Stomach smooth muscle (tissue), 2 donors: ENCODE measurements around the gene SSH2.
A peak's percentile ranks its signal among the peaks of the same experiment; 100 is the strongest.

Experiments used
- H3K27ac ChIP-seq: one replicate; pipeline ENCODE4 v1.7.0; 2013; ENCODE audit warnings: mild to moderate bottlenecking, low read length, inconsistent platforms
- H3K27me3 ChIP-seq, 2 donors: one replicate each; pipeline ENCODE4 v1.7.0; 2013; ENCODE audit warnings: low read length in 2 of 2; ENCODE audit not compliant: insufficient read depth in 2 of 2, control insufficient read depth in 1 of 2
- H3K36me3 ChIP-seq, 2 donors: one replicate each; pipeline ENCODE4 v1.7.0; 2013; ENCODE audit warnings: low read length in 2 of 2; ENCODE audit not compliant: control insufficient read depth in 2 of 2, insufficient read depth in 2 of 2
- H3K4me1 ChIP-seq: one replicate; pipeline ENCODE4 v1.7.0; 2013; ENCODE audit warnings: low read length; ENCODE audit not compliant: control insufficient read depth, insufficient read depth
- H3K4me3 ChIP-seq, 2 donors: one replicate each; pipeline ENCODE4 v1.7.0; 2013; ENCODE audit warnings: low read length in 2 of 2
- H3K9ac ChIP-seq, 2 donors: one replicate each; pipeline ENCODE4 v1.7.0; 2013; ENCODE audit warnings: low read length in 2 of 2, mild to moderate bottlenecking in 1 of 2
- H3K9me3 ChIP-seq, 2 donors: one replicate each; pipeline ENCODE4 v1.7.0; 2013; ENCODE audit warnings: low read length in 2 of 2; ENCODE audit not compliant: control insufficient read depth in 2 of 2
- donor health status: healthy.
- donor health status: Pancreatic carcinoma.

The SSH2 gene

DNA sequence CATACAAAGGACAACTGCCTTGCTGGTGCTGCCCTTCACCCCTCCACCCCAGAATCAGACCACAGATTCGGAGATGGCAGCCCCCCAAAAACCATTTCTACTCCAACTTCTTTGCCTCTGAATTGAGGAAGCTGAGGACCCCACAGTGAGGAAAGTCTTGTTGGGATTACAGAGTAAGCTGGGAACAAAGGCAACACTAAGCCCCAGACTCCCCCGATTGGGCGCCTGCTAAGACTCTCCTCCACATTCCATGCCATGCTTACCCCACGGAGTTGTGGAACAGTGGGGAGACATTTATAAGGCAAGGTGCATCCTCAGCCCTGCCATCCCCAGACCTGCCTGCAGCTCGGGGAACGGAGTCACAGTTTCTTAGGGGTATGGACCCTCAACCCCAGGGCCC is 342.4 kb downstream of the SSH2 start:
- H3K9ac ChIP-seq: peak overlapping the region; percentile 73 to 82
- no peaks in the 10 kb centered on the region for H3K27me3 ChIP-seq
- H3K4me1 ChIP-seq: peaks cover 72% of the 10 kb centered on the region
- peaks cover 0 to 4% of the 10 kb centered on the region in 2 donors for H3K36me3 ChIP-seq
- peak overlapping the region; percentile 64 for H3K27ac ChIP-seq
- H3K9me3 ChIP-seq: no peaks in the 10 kb centered on the region
- H3K4me3 ChIP-seq: peak overlapping the region; percentile 81 to 88

- Histone ChIP-seq H3K9ac (peak overlapping the region in 1 of 2 donors; percentile 31), H3K36me3 (peaks cover 6 to 9% of the 10 kb centered on the region in 2 donors), H3K27me3 (no peaks in the 10 kb centered on the region), H3K4me1 (peaks cover 65% of the 10 kb centered on the region), H3K9me3 (no peaks in the 10 kb centered on the region), H3K4me3 (peak overlapping the region in 1 of 2 donors; percentile 15), H3K27ac (peak overlapping the region; percentile 64)
These were observed 343.2 kb downstream of the SSH2 start for GRCh38 chr17:29586676-29587469.

DNA sequence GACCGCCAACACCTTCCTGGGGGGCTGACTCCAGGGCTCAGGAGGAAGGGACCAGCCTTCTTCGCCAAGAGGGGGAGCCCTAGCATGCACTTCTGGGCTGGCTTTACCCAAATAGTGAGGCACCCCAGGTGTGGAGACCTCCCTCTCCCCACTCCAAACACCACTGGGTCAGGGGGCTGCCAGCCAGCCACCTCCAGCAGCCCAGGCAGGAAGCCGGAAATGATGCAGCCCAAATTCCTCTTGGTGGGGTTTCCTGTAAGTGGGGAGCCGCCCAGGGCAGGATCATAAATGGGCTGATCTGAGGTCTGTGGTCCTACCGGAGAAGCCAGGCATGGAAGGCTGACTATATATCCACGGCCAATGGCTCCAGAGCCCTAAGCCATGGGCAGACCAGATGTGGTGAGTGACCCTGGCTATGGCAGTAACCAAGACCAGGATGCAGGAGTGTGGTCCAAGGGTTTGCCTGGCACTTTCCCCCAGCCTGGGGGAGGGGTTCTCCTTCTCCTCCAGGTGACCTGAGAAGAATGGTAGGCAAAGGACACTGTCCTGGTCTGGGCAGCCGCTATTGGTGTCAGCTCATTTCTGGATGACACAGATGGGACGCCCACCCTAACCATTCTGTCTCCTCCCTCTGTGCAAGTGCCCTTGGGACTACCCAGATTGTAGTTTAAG is 344.8 kb downstream of the SSH2 start:
- Histone ChIP-seq H3K27ac (peak overlapping the region; percentile 18), H3K9ac (peak overlapping the region; percentile 13 to 34), H3K27me3 (no peaks in the 10 kb centered on the region), H3K4me1 (peaks cover 52% of the 10 kb centered on the region), H3K36me3 (peaks cover 7 to 16% of the 10 kb centered on the region in 2 donors), H3K4me3 (peak overlapping the region in 1 of 2 donors; percentile 40), H3K9me3 (no peaks in the 10 kb centered on the region)

DNA sequence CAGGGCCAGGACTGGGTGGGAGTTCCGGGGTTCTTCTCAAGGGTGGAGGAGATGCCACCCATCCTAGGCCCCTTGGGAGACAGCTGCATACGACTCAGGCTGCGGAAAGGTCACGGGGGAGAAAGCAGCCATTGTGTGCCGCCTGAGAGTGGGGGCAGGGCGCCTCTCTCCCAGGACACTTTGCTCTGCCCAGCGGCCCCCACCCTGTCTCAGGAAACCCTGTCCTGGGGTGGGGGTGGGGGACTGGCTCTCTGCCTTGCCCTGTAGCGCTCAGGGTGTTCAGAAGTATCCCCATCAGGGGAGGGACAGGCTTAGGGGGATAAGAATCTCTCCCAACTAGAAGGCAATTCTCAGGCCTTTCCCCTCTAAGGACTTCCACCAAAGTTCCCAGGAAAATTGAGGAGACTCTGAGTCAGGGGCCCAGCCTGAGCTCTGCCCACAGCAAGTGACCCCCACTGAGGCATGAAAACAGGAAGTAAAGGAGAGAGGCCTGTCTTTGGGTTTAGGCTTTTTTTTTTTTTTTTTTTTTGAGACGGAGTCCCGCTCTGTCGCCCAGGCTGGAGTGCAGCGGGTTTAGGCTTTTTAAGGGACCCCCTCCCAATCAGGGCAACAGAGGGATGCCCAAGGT is 345.5 kb downstream of the SSH2 start:
- Histone ChIP-seq H3K4me1 (peaks cover 50% of the 10 kb centered on the region), H3K27ac (peak overlapping the region; percentile 18), H3K9me3 (no peaks in the 10 kb centered on the region), H3K4me3 (no peak overlapping the region), H3K36me3 (peaks cover 7 to 22% of the 10 kb centered on the region in 2 donors), H3K27me3 (no peaks in the 10 kb centered on the region), H3K9ac (no peak overlapping the region)

DNA sequence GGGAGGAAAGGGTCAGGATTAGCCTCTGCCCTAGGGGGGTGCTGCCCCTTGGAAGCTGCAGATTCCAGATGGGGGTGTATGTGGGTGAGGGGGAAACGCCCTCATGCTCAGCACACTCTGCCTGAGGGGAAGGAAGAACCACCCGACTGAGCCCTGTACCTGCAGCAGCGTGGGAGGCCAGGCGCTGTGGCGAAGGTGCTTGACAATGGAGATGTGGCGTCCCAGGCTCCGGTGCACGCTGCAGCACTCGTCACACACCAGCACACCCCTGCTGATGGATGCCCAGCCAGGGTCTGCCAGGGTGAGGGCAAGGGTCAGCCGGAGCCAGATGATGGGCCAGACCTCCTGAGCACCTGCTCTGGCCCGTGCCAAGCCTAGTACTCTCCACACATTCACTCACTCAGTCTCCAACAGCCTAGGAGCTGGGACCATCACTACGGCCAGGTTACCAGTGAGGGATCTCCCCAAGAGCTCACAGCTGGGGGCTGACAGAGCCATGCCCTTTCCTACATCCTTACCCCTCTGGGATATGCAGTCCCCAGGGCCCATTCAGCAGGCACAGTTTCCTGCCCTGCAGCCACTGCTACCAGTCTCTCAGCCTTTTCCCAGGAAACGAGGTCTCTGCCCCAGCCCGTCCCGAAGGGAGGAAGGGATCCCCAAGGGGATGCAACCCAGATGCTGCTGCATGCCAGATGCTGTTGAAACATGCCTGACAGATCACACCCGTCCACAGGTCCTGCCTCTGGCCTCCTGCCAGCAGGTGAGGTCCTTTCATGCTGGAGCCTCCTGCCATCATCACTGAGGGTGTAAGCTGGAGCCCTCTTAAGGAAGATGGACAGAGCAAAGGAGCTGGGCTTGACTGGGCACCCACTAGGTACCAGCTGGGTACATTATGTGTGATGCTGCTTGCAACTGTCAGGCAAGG is 346.4 kb downstream of the SSH2 start:
- Histone ChIP-seq H3K4me3 (no peak overlapping the region), H3K9ac (no peak overlapping the region), H3K9me3 (no peaks in the 10 kb centered on the region), H3K4me1 (peaks cover 51% of the 10 kb centered on the region), H3K36me3 (peaks cover 7 to 26% of the 10 kb centered on the region in 2 donors), H3K27me3 (no peaks in the 10 kb centered on the region), H3K27ac (no peak overlapping the region)

DNA sequence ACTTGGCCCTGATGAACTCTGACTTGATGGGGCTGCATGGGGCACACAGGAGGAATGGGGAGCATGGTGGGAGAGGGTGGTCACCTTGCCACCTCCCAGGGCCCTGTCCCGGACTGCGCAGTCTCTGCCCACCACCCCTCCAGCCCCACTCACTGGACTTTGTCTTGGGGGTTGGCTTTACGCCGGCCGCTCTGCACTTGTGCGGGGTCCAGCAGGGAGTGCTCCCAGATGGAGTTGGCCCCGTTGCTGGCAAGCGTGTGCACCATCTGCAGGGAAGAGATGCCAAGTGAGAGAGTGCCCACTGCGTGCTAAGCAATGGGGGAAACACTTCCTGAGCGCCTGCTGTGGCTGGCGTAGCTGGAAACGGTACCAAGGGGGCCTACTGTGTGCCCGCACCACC is 347.3 kb downstream of the SSH2 start:
- H3K9ac ChIP-seq: no peak overlapping the region
- H3K36me3 ChIP-seq: peaks cover 7 to 30% of the 10 kb centered on the region in 2 donors
- H3K27ac ChIP-seq: no peak overlapping the region
- no peaks in the 10 kb centered on the region for H3K27me3 ChIP-seq
- H3K4me1 ChIP-seq: peaks cover 45% of the 10 kb centered on the region
- no peaks in the 10 kb centered on the region for H3K9me3 ChIP-seq
- H3K4me3 ChIP-seq: no peak overlapping the region

DNA sequence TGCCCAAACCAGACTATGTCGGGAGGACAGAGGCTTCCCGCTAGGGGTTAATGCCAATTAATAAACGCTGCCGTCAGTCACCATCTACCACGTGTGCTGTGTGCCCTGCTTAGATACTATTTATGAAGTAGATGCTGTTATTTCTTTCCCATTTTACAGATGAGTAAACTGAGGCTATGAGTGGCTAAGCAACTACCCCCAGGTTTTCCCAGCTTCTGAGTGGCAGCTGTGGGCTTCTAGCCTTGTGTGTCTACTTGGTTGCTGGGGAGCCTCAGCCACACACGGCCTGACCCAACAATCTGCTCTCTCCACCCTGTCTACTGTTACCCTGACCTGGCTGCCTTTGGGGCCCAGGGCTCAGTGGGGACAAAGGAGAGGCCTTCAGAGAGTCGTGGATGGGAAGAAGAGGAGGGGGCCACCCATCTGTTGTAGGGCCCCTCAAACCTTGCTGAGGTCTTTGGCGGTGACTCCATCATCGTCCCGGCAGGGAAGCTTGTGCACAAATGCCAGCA is 347.7 kb downstream of the SSH2 start:
- peaks cover 44% of the 10 kb centered on the region for H3K4me1 ChIP-seq
- no peak overlapping the region for H3K4me3 ChIP-seq
- no peak overlapping the region for H3K9ac ChIP-seq

DNA sequence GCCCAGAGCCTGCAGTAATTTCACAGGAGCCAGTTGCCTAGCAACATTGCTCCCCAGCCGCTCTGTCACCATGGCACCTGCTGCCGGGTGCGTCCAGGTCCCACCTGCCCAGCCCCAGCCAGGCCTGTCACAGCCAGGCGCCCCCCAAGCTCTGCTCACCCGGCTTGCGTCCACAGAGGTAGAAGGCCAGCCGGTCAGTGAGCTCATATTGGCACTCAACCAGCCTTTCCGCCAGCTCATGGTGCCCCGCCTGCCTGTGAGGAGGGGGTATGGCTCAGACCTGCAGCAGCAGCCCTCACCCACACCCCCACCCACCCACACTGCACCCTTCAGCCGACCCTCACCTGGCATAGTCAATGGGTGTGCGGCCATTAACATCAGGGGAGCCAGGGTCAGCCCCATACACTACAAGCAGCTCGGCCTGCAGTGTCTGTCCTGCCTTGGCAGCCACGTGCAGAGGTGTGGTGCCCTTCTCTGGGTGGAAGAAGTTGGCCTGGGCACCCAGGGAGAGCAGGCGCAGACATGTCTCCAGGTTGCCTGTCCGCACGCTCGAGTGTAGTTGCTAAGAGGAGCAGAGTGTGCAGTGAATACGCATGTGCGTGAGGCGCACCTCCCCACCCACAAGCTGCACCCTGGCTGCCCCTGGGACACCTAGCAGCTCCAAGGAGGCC is 348.3 kb downstream of the SSH2 start:
- H3K27me3 ChIP-seq: no peaks in the 10 kb centered on the region
- peaks cover 39% of the 10 kb centered on the region for H3K4me1 ChIP-seq
- no peak overlapping the region for H3K4me3 ChIP-seq
- H3K9ac ChIP-seq: no peak overlapping the region
- H3K9me3 ChIP-seq: no peaks in the 10 kb centered on the region
- peaks cover 7 to 36% of the 10 kb centered on the region in 2 donors for H3K36me3 ChIP-seq
- no peak overlapping the region for H3K27ac ChIP-seq

More for the DNA sequence above, 347.7 kb downstream of the SSH2 start:
- Histone ChIP-seq H3K9me3 (no peaks in the 10 kb centered on the region), H3K27me3 (no peaks in the 10 kb centered on the region), H3K27ac (no peak overlapping the region), H3K36me3 (peaks cover 7 to 30% of the 10 kb centered on the region in 2 donors)

DNA sequence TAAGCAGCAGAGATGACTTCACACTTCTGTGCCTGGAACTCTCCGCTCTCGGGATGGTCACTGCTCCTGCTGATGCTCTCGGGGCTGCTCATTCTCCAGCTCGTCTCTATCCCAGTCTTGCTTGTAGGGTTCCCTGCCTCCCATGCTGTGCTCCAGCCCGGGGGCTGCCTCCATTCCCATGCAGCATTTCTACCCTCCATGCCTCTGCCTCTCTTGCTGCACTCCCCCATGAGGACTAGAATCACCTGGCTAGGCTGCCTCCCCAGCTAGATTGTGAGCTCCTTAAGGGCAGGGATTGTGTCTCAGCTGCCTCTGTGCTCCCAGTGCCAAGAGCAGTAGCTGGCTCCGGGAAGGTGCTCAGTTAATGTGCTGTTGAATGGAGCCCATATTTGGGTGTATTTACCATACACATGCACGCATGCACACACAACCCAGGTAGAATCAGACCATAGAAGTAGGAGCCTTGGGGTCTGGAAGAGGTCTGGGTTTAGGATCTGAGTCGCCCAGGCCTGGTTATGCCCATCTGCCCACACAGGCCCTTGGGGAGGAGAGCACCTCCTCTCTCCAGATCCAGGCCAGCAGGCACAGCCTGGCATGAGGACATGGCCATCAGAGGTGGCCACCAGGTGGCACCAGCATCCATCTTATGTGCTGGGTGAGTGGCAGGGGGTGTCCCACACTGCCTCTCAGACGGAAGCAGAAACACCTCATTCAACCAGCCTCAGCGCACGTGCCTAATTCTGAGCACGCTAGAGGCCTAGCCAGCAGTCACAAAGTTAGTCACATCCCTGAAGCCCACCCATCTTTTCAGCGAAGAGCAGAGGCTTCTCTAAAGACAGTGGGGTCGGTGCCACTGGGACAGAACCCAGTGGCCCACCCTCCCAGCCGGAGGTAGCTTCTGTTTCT is 349.9 kb downstream of the SSH2 start:
- Histone ChIP-seq H3K9ac (no peak overlapping the region), H3K9me3 (no peaks in the 10 kb centered on the region), H3K4me1 (peaks cover 32% of the 10 kb centered on the region), H3K36me3 (peaks cover 12 to 50% of the 10 kb centered on the region in 2 donors), H3K27ac (no peak overlapping the region), H3K4me3 (no peak overlapping the region), H3K27me3 (no peaks in the 10 kb centered on the region)
